Gastrocnemius medialis (tissue), 4 donors: ENCODE measurements around the gene NPAS3. TPM values are rescaled to one million over a fixed set of nuclear protein-coding genes. Genes with fewer than 3 reads are reported as not detected.

Experiments
- ATAC-seq, 2 donors: fragments of 150-250 bp; one replicate each; pipeline ENCODE4 v1.9.1; 2016
- DNase-seq, 2 donors: peaks; one replicate each; pipeline ENCODE4 v3.0.0-alpha.2; 2019
- H3K27ac ChIP-seq, 4 donors: fragments of 200-600 bp; sonication (generic); 1 replicate in 1 of 4; 2 replicates in 3 of 4; pipeline ENCODE4 v1.5.1; 2016 to 2018; ENCODE audit warnings: mild to moderate bottlenecking in 2 of 4, moderate library complexity in 1 of 4
- H3K27me3 ChIP-seq, 3 donors: fragments of 200-600 bp; sonication (generic) in 2 of 3; 1 replicate in 1 of 3; 2 replicates in 2 of 3; pipeline versions ENCODE4 v1.5.1 to v1.6.0; 2016 to 2019; ENCODE audit warnings: mild to moderate bottlenecking in 1 of 3, moderate library complexity in 1 of 3
- H3K36me3 ChIP-seq, 2 donors: fragments of 200-600 bp; sonication (generic) in 1 of 2; one replicate each; pipeline ENCODE4 v1.5.1; 2017 to 2018
- H3K4me1 ChIP-seq, 2 donors: fragments of 200-600 bp; sonication (generic) in 1 of 2; one replicate each; pipeline ENCODE4 v1.5.1; 2016 to 2017; ENCODE audit warnings: mild to moderate bottlenecking in 2 of 2
- H3K4me3 ChIP-seq, 4 donors: fragments of 200-600 bp; sonication (generic) in 3 of 4; 1 replicate in 1 of 4; 2 replicates in 3 of 4; pipeline ENCODE4 v1.5.1; 2016 to 2019; ENCODE audit warnings: mild to moderate bottlenecking in 2 of 4
- H3K9me3 ChIP-seq, 3 donors: fragments of 200-600 bp; sonication (generic) in 2 of 3; 1 replicate in 1 of 3; 2 replicates in 2 of 3; pipeline ENCODE4 v1.5.1; 2016 to 2019
- POLR2A ChIP-seq, 2 donors: fragments of 450-650 bp; IDR thresholded peaks; one replicate each; pipeline ENCODE4 v1.6.1; 2017; ENCODE audit warnings: antibody characterized with exemption in 2 of 2, mild to moderate bottlenecking in 2 of 2, moderate library complexity in 2 of 2
- in situ Hi-C, 4 donors: fragments of 200-750 bp; cut with MboI; loops; one replicate each; pipeline versions ENCODE4 v1.15.0 to v1.8.0; 2017; ENCODE audit warnings: low sequenced_read_pairs in 4 of 4
- intact Hi-C: fragments of 100-400 bp; cut with DNase I; formaldehyde crosslinking; loops from one replicate; pipeline ENCODE4 v1.15.1; 2023; ENCODE audit warnings: low total_unique reads
- total RNA-seq, 4 donors: library from RNA; depleted of rRNA; stranded (reverse); fragments of >200 nt; gene quantifications; one replicate each; pipeline versions ENCODE4 v1.1.0 to v1.2.3, GENCODE V29; 2016
- TF ChIP-seq, protein P1 (sequence below), 5 experiments: fragments of 450-650 bp in 3 of 5; fragments of 200-600 bp in 2 of 5; sonication (generic) in 2 of 5; IDR thresholded peaks in 4 of 5; conservative IDR thresholded peaks in 1 of 5; 1 replicate in 4 of 5; 2 replicates in 1 of 5; pipeline ENCODE4 v1.5.1; 2016 to 2019; ENCODE audit warnings: antibody characterized with exemption in 5 of 5, mild to moderate bottlenecking in 3 of 5, moderate library complexity in 3 of 5

NPAS3 gene
- total RNA-seq, 4 donors from 2014 or later: 0.82 to 1.00 TPM; not detected in 2

DNA sequence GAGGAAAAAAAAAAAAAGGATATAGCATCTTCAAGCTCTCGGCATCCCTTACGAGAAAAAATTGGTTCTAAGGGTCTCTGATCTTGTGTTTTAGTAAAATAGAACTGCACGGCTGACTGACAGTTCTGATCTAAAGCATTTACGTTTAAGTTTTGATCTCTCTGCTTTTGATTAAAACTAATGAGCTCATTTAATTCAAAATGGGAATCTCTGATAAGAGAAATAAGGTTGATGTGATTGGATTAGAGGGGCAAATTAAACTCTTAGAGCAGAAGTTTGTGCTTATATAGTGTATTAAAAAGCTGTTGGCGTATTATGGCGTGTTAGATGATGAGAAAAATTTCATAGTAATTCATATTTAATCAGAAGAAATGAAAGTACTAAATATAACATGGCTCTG is 794.6 kb downstream of the NPAS3 start:
- Histone ChIP-seq H3K27ac (no peak overlapping the region), H3K4me1 (no peaks in the 10 kb centered on the region), H3K36me3 (no peaks in the 10 kb centered on the region), H3K4me3 (no peak overlapping the region), H3K27me3 (no peaks in the 10 kb centered on the region), H3K9me3 (no peaks in the 10 kb centered on the region)
- TF ChIP-seq, protein P1, sequence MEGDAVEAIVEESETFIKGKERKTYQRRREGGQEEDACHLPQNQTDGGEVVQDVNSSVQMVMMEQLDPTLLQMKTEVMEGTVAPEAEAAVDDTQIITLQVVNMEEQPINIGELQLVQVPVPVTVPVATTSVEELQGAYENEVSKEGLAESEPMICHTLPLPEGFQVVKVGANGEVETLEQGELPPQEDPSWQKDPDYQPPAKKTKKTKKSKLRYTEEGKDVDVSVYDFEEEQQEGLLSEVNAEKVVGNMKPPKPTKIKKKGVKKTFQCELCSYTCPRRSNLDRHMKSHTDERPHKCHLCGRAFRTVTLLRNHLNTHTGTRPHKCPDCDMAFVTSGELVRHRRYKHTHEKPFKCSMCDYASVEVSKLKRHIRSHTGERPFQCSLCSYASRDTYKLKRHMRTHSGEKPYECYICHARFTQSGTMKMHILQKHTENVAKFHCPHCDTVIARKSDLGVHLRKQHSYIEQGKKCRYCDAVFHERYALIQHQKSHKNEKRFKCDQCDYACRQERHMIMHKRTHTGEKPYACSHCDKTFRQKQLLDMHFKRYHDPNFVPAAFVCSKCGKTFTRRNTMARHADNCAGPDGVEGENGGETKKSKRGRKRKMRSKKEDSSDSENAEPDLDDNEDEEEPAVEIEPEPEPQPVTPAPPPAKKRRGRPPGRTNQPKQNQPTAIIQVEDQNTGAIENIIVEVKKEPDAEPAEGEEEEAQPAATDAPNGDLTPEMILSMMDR (IDR thresholded peaks at IDR 0.05 in 4 of 5, conservative IDR thresholded peaks at IDR 0.05 in 1 of 5): no peak
- TF ChIP-seq POLR2A (IDR thresholded peaks at IDR 0.05): no peak
- in situ Hi-C loops (no loop called here), intact Hi-C loops (no loop called here)
- no peak for ATAC-seq
- no peak for DNase-seq

DNA sequence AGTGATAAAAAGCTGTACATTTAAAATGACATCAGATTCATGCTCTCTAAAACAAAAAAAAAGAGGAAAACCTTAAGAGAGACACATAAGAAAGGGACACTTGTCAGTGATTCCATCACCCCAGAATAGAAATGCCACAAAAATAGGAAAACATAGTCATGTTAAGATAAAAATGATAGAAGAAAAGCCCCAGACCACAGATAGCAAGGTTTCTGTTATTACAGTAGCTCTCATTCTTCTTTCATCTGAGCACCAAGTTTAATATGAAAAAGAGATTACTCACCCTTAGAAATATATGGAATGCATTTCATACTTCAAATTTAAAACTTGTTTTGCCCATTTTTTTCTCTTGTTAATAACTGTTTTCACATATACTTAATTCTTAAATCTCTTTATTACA is 795.0 kb downstream of the NPAS3 start:
- TF ChIP-seq, protein P1 (IDR thresholded peaks at IDR 0.05 in 4 of 5, conservative IDR thresholded peaks at IDR 0.05 in 1 of 5): no peak
- TF ChIP-seq POLR2A (IDR thresholded peaks at IDR 0.05): no peak
- intact Hi-C loops (no loop called here), in situ Hi-C loops (no loop called here)

DNA sequence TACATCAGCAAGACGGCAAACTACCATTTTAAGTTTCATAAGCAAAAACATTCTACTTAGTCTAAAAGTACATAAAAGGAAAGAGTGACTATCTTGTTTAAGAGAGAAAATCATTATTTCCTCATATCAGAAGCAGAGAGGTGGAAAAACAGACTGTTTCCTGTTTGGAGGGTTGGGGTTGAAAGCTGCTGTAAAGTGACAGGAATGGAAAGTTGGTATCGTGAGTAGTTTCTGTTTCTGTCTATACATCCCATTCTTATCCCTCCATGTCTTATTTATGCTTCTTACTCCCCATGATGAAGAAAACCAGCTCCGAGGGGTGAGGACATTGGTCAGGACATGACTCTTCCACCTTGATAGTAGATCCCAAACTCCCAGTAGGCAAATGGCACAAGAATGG is 795.7 kb downstream of the NPAS3 start:
- ATAC-seq (no peak), DNase-seq (no peak)
- Histone ChIP-seq H3K4me1 (no peaks in the 10 kb centered on the region), H3K4me3 (no peak overlapping the region), H3K9me3 (no peaks in the 10 kb centered on the region), H3K27me3 (no peaks in the 10 kb centered on the region), H3K36me3 (no peaks in the 10 kb centered on the region), H3K27ac (no peak overlapping the region)
- in situ Hi-C loops (no loop called here), intact Hi-C loops (no loop called here)
- no peak for TF ChIP-seq POLR2A (IDR thresholded peaks at IDR 0.05)
- TF ChIP-seq, protein P1 (IDR thresholded peaks at IDR 0.05 in 4 of 5, conservative IDR thresholded peaks at IDR 0.05 in 1 of 5): no peak

More for the DNA sequence above, 795.0 kb downstream of the NPAS3 start:
- no peaks in the 10 kb centered on the region for H3K36me3 ChIP-seq
- H3K27me3 ChIP-seq: no peaks in the 10 kb centered on the region
- no peak overlapping the region for H3K4me3 ChIP-seq
- H3K4me1 ChIP-seq: no peaks in the 10 kb centered on the region
- H3K27ac ChIP-seq: no peak overlapping the region
- DNase-seq: no peak
- H3K9me3 ChIP-seq: no peaks in the 10 kb centered on the region
- ATAC-seq: no peak

DNA sequence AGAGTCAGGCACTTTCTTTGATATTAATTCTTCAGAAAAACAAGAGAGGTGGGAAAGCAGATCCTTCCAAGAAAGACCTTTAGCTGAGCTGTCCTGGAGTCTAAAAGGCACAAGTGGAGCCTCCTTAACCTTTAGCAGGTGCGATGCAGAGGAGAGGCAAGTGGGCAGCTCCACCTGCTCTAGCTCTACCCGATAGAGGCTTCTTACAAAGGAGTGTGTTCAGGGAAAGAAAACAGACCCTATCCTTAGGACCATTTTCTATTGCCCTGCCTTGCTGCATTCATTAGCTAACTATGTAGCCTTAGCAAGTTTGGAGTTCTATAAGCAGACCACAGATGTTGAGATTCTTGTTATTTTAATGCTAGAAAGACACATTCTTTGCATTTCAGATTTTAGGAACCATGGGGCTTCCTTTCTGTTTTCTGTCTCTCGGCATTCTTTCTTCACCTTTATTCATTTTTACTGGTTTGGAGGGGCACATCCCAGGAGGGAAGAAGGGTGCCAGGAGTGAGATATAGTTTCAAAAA is 797.7 kb downstream of the NPAS3 start:
- H3K27ac ChIP-seq: no peak overlapping the region
- TF ChIP-seq, protein P1 (IDR thresholded peaks at IDR 0.05 in 4 of 5, conservative IDR thresholded peaks at IDR 0.05 in 1 of 5): no peak
- TF ChIP-seq POLR2A (IDR thresholded peaks at IDR 0.05): no peak
- no peaks in the 10 kb centered on the region for H3K36me3 ChIP-seq
- H3K4me1 ChIP-seq: no peaks in the 10 kb centered on the region
- intact Hi-C loops (no loop called here), in situ Hi-C loops (no loop called here)
- no peak for DNase-seq
- H3K9me3 ChIP-seq: no peaks in the 10 kb centered on the region
- H3K27me3 ChIP-seq: no peaks in the 10 kb centered on the region
- no peak overlapping the region for H3K4me3 ChIP-seq
- ATAC-seq: no peak

DNA sequence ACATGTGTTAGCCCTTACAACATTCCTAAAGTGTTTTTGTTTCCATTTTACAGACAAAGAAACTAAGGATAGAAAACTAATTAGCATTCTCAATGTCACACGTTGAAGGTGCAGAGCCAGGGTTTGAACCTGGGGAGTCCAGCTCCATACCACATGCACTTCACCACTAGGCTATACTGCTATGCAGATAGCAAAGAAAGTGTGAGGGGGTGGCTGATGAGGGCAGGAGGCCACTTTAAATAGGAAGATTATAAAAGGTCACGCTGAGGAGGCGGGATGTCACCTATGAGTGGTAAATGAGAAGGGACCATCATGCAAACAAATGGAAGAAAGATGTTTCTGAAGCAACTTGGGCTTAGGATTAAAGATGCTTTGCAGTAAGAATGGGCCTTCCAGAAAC is 798.3 kb downstream of the NPAS3 start:
- ATAC-seq (no peak), DNase-seq (no peak)
- Histone ChIP-seq H3K36me3 (no peaks in the 10 kb centered on the region), H3K27me3 (no peaks in the 10 kb centered on the region), H3K4me1 (no peaks in the 10 kb centered on the region), H3K4me3 (no peak overlapping the region), H3K27ac (no peak overlapping the region), H3K9me3 (no peaks in the 10 kb centered on the region)
- TF ChIP-seq, protein P1 (IDR thresholded peaks at IDR 0.05 in 4 of 5, conservative IDR thresholded peaks at IDR 0.05 in 1 of 5): no peak
- TF ChIP-seq POLR2A (IDR thresholded peaks at IDR 0.05): no peak
- intact Hi-C loops: no loop called here
- in situ Hi-C loops: no loop called here
